GM12874 (cell line): ENCODE data around the gene SRL.

Experiments used
- TF ChIP-seq, protein P1 (sequence below): IDR thresholded peaks from 2 replicates; pipeline ENCODE4 v1.5.1; 2011; ENCODE audit warnings: low read depth, mild to moderate bottlenecking, control low read depth, low read length, moderate library complexity; ENCODE audit not compliant: insufficient read depth

The SRL gene

DNA sequence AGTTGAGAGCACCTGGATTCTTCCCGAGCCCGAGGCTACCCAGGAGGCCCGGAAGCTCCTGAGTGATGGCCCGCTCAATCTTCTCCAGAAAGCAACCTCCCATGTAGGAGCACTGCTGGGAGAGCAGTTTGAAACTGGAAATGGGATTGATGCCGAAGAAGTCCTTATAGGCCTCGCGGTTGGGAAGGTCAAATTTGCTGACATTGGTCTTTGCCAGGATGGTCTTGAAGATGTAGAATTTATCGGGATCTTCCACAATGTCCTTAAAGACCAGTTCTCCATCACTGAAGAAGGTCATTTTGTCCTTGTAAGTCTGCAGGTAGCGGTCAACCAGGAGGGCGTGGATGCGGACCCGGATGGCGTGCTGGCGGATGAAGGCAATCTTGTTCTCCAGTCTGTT lies 49.7 kb downstream of the SRL start:
- TF ChIP-seq, protein P1, sequence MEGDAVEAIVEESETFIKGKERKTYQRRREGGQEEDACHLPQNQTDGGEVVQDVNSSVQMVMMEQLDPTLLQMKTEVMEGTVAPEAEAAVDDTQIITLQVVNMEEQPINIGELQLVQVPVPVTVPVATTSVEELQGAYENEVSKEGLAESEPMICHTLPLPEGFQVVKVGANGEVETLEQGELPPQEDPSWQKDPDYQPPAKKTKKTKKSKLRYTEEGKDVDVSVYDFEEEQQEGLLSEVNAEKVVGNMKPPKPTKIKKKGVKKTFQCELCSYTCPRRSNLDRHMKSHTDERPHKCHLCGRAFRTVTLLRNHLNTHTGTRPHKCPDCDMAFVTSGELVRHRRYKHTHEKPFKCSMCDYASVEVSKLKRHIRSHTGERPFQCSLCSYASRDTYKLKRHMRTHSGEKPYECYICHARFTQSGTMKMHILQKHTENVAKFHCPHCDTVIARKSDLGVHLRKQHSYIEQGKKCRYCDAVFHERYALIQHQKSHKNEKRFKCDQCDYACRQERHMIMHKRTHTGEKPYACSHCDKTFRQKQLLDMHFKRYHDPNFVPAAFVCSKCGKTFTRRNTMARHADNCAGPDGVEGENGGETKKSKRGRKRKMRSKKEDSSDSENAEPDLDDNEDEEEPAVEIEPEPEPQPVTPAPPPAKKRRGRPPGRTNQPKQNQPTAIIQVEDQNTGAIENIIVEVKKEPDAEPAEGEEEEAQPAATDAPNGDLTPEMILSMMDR: no peak

DNA sequence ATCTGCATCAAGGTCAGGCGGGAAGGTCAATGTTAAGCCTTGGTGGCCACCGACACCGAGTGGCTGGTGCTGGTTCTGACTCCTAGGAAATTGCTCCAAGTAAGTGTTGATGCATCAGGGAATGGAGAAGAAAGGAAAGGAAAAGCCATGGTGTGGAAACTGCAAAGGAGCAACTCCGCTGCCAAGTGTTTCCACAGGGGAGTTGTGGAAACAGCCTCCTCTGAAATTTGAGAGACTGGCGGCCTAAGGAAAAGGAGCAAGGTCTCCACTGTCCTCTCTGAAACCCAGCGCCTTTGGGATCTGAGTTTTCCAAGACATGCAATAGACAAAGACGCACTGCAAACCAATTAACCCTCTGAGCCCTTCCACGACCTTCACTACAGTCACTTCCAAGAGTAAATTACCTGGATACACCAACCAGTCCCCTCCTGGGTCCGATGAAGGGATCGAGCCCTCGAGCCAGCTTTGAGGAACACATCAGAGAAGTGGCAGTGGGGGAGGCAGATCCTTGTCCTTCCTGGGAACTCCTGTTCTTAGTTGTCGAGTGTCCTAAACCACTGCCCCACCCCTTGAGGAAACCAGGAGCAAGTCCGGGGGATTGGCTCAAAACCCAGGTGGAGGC lies 51.1 kb downstream of the SRL start:
- TF ChIP-seq, protein P1: no peak

DNA sequence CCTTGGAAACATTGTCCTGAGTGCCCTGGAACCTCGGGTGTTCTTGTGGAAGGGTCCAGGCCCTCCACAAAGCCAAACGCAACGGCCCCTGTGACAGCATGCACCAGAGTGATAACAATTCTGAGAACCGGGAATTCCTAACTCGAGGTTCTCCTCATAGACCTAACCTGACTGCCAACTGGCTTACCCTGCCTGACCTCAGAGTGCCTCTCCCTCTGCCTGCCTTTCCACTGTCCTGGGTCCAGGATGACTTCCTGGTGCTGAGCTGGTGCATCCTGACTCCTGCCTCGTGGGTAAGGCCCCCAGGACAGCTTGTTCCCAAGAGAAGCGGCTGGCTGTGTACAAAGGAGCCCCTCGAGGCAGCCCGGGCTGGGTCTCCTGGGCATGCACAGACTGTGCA lies 51.8 kb downstream of the SRL start:
- TF ChIP-seq, protein P1: no peak

DNA sequence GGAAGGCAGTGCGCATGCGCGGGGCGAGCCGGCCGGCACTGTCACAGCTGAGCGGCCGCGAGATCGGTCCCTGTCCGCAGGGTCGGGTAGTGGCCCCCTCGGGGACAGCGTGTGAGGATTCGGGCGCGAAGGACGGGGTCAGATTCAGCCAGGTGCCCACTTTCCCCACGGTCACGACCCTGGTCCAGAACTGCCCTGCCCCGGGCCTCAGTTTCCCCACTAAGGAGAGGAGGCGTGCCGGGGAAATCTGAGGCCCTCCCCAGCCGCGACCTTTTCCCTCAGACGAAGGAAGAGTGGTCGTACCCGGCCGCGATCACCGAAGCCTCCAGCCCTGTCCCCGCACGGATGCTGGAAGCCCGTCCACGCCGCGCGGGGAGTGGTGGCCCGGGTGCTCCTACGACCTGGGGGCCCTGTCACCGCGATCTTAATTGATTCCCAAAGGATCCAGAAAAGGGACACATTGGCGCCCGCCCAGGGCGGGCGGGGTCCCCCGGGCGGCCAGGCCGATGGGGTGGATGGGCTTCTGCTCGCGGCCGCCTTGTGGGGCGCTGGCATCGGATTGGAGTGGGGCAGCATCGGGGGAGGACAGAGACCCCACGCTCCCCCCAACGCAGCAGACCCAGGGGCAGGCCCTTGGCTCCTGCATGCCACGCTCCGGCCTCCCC lies 57.7 kb downstream of the SRL start:
- TF ChIP-seq, protein P1: no peak

DNA sequence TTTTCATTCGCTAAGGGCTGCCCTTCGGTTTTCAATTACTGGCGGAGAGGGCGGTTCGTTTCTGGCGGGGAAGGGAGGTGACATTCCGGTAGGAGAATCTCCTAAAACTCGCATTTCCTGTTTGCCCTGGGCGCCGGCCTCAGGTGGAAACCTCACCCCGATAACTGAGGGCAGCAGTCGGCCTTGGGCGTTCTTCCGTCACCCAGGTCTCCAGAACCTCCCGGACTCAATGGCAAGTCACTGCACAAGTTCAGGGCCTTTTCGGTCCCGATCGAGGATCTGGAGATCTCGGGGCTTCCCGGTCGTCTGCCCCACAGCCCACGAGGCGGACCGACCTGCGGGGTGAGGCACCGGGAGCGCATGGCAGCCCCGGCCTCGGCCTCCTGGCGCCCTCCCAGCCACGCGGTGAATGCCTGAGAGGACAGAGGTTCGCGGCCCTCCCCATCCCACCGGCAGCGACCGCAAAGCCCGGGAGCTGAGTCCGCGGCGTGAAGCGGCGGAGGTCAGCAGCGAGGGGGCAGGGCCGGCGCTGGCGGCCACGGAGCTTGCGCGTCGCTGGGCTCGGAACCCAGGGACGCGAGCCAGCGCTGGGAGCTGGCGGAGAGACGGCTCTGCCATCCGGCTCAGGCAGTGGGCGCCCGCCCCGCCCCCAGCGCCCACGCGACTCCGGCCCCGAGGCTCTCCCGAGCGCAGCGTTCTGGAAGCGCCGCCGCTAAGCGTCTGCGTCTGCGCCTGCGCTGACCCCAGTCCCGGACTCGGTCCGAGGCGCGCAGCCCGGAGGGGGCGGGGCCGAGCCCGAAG lies 58.4 kb downstream of the SRL start:
- TF ChIP-seq, protein P1: no peak

DNA sequence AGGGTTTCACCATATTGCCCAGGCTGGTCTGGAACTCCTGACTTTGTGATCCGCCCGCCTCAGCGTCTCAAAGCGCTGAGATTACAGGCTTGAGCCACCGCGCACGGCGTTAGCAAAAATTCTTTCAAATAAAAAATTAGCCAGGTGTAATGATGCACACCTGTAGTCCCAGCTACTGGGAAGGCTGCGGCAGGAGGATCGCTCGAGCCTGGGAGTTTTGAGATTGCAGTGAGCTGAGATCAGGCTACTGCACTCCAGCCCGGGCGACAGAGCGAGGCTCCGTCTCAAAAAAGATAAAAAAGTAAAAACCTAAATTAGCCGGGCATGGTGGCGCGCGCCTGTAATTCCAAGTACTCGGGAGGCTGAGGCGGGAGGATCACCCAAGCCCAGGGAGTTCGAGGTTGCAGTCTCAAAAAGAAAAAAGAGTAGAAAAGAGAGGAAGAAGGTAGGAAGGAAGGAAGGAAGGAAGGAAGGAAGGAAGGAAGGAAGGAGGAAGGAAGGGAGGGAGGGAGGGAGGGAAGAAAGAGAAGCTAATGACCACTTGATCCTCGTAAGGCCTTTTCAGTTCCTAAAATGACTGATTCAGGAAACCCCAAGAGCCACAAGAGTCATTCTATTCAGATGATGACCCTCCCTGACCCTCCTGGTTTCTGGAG lies 59.2 kb downstream of the SRL start:
- TF ChIP-seq, protein P1: no peak

DNA sequence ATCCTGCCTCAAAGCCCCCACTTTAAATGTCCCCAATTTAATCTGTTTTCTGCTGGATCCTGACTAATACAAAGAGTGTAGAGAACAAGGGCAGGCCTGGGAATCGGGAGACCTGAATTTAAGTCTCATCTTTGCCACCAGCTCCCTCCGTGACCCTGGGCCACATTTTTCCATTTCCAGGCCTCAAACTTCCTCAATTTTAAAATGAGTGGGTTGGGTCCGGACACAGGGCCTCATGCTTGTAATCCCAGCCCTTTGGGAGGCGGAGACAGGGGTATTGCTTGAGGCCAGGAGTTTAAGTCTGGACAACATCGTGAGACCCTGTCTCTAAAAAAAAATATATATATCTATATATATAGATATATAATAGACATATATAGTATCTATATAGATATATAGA lies 61.4 kb downstream of the SRL start:
- TF ChIP-seq, protein P1: no peak
